GM12892 (cell line): Measurements from ENCODE around the gene MRNIP.

Source experiments
- POLR2AphosphoS5 ChIP-seq: IDR thresholded peaks from 2 replicates; pipeline ENCODE4 v1.6.1; 2011; ENCODE audit warnings: low read depth, low read length, control low read depth
- TAF1 ChIP-seq: IDR thresholded peaks from 2 replicates; pipeline ENCODE4 v1.6.1; 2011; ENCODE audit warnings: low read depth, mild to moderate bottlenecking, control low read depth, low read length, borderline replicate concordance

- TF ChIP-seq TAF1: no peak
- no peak for TF ChIP-seq POLR2AphosphoS5
Measured at GRCh38 chr5:179840766-179841165, 17.9 kb downstream of the MRNIP start.
